ENCODE measurements around the gene SIX2. TPM values are rescaled to one million over a fixed set of nuclear protein-coding genes. Genes with fewer than 3 reads are reported as not detected.
A peak's percentile ranks its signal among the peaks of the same experiment; 100 is the strongest.

The SIX2 gene
- total RNA-seq, 2 experiments from 2014 or later: not detected

DNA sequence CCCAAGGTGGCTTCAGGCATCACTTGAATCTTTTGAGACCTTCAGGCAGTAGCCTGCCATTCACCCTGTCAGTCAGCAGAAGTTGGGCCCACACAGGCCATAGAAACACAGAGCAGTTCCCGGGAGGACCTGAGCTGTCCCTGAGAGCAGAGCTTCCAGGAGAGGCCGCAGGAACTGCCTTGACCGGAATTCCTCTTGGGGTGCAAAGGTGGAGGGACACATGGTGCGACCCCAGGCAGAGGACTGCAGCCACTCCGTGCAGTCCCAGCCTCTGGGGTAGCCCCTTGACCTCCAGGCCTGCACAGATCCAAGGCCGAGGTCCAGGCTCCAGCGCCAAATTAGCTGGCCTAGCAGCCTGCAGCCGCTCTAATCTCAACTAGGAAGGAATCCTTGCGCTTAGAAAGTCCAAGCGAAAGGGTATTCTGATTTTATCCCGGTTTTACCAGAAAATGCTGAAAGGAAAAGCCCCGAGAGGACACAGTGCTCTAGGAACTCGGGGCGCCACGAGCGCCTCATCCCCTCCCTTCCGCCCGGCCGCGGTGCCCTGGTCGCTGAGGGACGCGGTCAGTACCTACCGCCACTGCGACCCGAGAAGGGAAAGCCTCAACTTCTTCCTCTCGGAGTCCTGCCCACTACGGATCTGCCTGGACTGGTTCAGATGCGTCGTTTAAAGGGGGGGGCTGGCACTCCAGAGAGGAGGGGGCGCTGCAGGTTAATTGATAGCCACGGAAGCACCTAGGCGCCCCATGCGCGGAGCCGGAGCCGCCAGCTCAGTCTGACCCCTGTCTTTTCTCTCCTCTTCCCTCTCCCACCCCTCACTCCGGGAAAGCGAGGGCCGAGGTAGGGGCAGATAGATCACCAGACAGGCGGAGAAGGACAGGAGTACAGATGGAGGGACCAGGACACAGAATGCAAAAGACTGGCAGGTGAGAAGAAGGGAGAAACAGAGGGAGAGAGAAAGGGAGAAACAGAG, 5.4 kb downstream of the SIX2 start:
- Mint-ChIP-seq H3K4me3 (no peak overlapping the region), H3K9me3 (no peaks in the 10 kb centered on the region)
- POLR2A ChIA-PET: no interaction called here

DNA sequence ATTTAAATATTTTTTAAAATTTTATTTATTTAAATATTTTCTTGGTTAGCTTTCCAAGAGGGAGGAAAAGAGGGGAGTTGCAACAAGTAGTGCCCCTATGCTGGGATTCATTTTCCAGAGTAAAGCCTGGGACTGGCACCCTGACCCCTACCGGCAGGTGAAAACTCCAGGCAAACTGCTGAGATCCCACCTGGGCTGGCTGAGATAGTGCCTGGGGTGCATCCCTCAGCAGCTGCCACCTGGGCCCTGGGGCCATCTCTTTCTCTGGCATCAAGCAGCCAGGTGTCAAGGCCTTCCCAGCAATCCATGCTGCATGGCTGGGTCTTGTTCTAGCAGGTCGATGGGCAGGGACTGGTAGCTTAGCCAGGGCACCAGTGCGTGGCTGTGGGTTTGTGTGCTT, 6.6 kb downstream of the SIX2 start:
- ChIA-PET POLR2A (interaction anchor here (0.9 kb wide), 1 partner anchor 11 kb away, joined by 3 read pairs; no protein-coding TSS in a partner anchor), CTCF (interaction anchor here (0.7 to 0.8 kb wide), 2 partner anchors 18 to 576 kb away, joined by 3 read pairs; no protein-coding TSS in a partner anchor)
- no peaks in the 10 kb centered on the region for H3K9me3 Mint-ChIP-seq
- no peaks in the 10 kb centered on the region for H3K36me3 Mint-ChIP-seq (ENCODE audit: low read depth)
- H3K27me3 Mint-ChIP-seq: peaks cover 91% of the 10 kb centered on the region
- DNase-seq: no peak
- peaks cover 14% of the 10 kb centered on the region for H3K4me1 Mint-ChIP-seq
- no peak overlapping the region for H3K4me3 Mint-ChIP-seq
- no peak overlapping the region for H3K27ac Mint-ChIP-seq

More for the DNA sequence above, 5.4 kb downstream of the SIX2 start:
- DNase-seq: no peak
- CTCF ChIA-PET: interaction anchor here (0.9 kb wide), 1 partner anchor 201 kb away, joined by 3 read pairs; no protein-coding TSS in a partner anchor
- Mint-ChIP-seq H3K36me3 (ENCODE audit: low read depth) (no peaks in the 10 kb centered on the region), H3K4me1 (peaks cover 20% of the 10 kb centered on the region), H3K27ac (no peak overlapping the region), H3K27me3 (peaks cover 90% of the 10 kb centered on the region)

DNA sequence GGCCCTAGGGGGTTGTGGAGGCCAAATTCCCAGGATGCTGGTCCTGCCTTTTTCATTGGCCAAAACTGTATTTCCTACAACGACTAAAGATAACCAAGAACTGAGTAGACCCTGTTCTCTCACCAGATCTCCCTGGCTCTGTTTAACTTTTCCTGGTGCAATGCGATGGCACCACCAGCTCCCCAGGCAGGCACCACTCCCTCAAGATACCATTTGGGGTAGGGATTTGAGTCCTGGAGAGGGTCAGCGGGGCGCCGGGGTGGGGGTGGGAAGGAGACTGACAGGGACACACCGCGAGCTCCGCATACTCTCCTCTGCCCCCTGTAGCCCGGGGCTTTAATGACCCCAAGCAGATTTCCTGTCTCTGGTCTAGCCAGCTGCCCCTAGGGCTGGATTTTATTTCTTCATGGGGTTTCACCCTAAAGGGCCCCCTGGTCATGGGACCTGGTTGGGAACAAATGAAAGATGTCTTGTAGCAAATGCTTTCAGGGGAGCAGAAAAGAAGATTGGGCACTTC, 7.3 kb downstream of the SIX2 start:
- POLR2A ChIA-PET: interaction anchor here (0.9 kb wide), 1 partner anchor 12 kb away, joined by 3 read pairs; no protein-coding TSS in a partner anchor
- Mint-ChIP-seq H3K27ac (no peak overlapping the region), H3K36me3 (ENCODE audit: low read depth) (no peaks in the 10 kb centered on the region), H3K27me3 (peaks cover 90% of the 10 kb centered on the region), H3K4me3 (no peak overlapping the region), H3K9me3 (no peaks in the 10 kb centered on the region), H3K4me1 (peaks cover 14% of the 10 kb centered on the region)
- DNase-seq: no peak
- CTCF ChIA-PET: interaction anchor here (0.8 to 1.1 kb wide), 2 partner anchors 17 to 492 kb away, joined by 3 read pairs; no protein-coding TSS in a partner anchor

DNA sequence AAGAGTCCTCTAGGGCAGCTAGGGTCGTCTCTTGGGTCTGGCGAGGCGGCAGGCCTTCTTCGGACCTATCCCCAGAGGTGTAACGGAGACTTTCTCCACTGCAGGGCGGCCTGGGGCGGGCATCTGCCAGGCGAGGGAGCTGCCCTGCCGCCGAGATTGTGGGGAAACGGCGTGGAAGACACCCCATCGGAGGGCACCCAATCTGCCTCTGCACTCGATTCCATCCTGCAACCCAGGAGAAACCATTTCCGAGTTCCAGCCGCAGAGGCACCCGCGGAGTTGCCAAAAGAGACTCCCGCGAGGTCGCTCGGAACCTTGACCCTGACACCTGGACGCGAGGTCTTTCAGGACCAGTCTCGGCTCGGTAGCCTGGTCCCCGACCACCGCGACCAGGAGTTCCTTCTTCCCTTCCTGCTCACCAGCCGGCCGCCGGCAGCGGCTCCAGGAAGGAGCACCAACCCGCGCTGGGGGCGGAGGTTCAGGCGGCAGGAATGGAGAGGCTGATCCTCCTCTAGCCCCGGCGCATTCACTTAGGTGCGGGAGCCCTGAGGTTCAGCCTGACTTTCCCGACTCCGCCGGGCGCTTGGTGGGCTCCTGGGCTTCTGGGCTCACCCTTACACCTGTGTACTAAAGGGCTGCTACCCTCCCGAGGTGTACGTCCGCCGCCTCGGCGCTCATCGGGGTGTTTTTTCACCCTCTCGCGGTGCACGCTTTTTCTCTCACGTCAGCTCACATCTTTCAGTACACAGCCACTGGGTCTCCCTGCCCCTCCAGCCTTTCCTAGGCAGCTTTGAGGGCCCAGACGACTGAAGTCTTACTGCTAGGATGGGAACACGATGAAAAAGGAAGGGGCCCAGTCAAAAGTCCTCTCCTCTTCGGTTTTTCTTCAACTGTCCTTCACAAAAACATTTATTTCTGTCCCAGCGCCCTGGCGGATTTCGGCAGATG, 8.1 kb downstream of the SIX2 start:
- Mint-ChIP-seq H3K4me1 (peaks cover 12% of the 10 kb centered on the region), H3K9me3 (no peaks in the 10 kb centered on the region), H3K27ac (no peak overlapping the region), H3K36me3 (ENCODE audit: low read depth) (no peaks in the 10 kb centered on the region), H3K4me3 (peak overlapping the region; percentile 21), H3K27me3 (peaks cover 88% of the 10 kb centered on the region)
- ChIA-PET CTCF (interaction anchor here (1.1 to 1.7 kb wide), 2 partner anchors 16 to 493 kb away, joined by 3 to 4 read pairs; no protein-coding TSS in a partner anchor), POLR2A (no interaction called here)
- no peak for DNase-seq

DNA sequence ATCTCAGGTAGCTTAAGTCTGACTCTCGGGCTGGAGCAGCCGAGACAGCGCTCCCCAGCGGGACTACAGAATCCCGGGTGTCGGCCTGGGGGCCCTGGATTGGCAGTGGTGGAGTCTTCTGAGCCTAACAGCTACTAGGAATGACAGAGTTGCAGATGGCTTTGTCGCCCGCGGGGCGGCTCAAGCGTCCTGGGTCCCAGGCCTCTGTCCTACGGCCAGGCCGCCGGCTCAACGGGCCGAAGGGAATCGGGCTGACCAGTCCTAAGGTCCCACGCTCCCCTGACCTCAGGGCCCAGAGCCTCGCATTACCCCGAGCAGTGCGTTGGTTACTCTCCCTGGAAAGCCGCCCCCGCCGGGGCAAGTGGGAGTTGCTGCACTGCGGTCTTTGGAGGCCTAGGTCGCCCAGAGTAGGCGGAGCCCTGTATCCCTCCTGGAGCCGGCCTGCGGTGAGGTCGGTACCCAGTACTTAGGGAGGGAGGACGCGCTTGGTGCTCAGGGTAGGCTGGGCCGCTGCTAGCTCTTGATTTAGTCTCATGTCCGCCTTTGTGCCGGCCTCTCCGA, 8.8 kb downstream of the SIX2 start:
- H3K36me3 Mint-ChIP-seq (ENCODE audit: low read depth): no peaks in the 10 kb centered on the region
- ChIA-PET CTCF (interaction anchor here (1.7 kb wide), 1 partner anchor 16 kb away, joined by 4 read pairs; no protein-coding TSS in a partner anchor), POLR2A (no interaction called here)
- peaks cover 9% of the 10 kb centered on the region for H3K4me1 Mint-ChIP-seq
- H3K27ac Mint-ChIP-seq: no peak overlapping the region
- peaks cover 90% of the 10 kb centered on the region for H3K27me3 Mint-ChIP-seq
- no peak for DNase-seq
- no peaks in the 10 kb centered on the region for H3K9me3 Mint-ChIP-seq
- H3K4me3 Mint-ChIP-seq: no peak overlapping the region

DNA sequence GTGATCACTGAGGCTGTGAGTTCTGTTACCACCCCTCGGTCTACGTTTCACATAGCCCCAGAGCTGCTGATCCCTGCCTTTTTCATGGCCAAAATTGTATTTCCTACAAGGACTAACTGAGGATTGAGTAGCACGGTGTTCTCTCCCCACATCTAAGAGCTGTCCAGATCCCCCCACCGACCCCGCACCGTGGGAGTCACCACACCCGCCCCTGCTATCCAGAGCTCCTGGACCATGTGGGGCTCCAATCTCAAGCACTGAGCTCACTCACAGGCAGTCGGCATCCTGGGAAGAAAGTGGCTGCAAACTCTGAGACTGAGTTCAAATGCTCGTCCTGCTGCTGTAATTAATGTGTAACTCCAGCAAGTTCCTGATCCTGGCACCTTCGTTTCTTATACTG, 9.7 kb downstream of the SIX2 start:
- H3K36me3 Mint-ChIP-seq (ENCODE audit: low read depth): no peaks in the 10 kb centered on the region
- no peak for DNase-seq
- ChIA-PET CTCF (interaction anchor here (1.7 to 2.4 kb wide), 2 partner anchors 15 to 17 kb away, joined by 4 to 10 read pairs; no protein-coding TSS in a partner anchor), POLR2A (no interaction called here)
- peaks cover 8% of the 10 kb centered on the region for H3K4me1 Mint-ChIP-seq
- H3K27me3 Mint-ChIP-seq: peaks cover 87% of the 10 kb centered on the region
- no peak overlapping the region for H3K27ac Mint-ChIP-seq
- no peaks in the 10 kb centered on the region for H3K9me3 Mint-ChIP-seq
- no peak overlapping the region for H3K4me3 Mint-ChIP-seq

DNA sequence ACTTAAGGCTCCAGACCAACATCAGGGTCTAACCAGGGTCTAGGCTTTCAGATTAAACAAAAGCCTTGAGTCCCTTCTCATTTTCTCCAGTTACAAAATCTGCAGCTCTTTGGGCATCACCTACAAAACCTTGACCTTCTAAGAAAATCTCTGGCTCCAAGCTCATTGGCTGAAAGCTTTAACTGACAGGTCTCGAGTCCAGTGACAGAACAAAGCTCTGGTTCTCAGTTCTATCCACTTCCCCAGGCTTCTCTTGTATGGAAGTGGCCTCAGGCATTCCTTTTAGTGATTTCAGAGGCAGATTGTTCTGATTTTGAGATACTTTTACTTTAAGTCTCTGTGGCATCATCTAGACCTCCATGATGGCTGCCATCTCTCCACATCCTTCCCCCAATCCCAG, 11.3 kb downstream of the SIX2 start:
- Mint-ChIP-seq H3K9me3 (no peaks in the 10 kb centered on the region), H3K27ac (no peak overlapping the region), H3K4me1 (peaks cover 7% of the 10 kb centered on the region), H3K27me3 (peaks cover 87% of the 10 kb centered on the region), H3K36me3 (ENCODE audit: low read depth) (no peaks in the 10 kb centered on the region), H3K4me3 (no peak overlapping the region)
- no peak for DNase-seq
- ChIA-PET CTCF (interaction anchor here (2.4 kb wide), 1 partner anchor 15 kb away, joined by 10 read pairs; no protein-coding TSS in a partner anchor), POLR2A (no interaction called here)

DNA sequence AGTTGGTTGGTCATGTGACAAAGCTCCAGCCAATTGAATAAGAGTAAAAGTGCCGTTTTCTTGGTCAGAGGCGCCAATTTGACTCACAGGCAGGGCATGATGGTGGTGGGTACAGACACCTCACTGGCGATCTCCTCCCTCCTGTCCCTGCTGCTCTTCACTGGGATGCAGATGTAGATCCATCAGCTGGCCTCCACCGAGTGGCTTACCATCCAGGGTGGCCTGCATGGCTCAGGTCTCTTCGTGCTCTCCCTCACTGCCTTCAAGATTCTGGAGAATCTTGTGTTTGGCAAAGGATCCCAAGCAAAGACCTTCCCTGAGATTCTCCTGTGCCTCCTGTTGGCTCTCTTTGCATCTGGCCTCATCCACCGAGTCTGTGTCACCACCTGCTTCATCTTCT, 12.9 kb downstream of the SIX2 start:
- ChIA-PET CTCF (no interaction called here), POLR2A (no interaction called here)

DNA sequence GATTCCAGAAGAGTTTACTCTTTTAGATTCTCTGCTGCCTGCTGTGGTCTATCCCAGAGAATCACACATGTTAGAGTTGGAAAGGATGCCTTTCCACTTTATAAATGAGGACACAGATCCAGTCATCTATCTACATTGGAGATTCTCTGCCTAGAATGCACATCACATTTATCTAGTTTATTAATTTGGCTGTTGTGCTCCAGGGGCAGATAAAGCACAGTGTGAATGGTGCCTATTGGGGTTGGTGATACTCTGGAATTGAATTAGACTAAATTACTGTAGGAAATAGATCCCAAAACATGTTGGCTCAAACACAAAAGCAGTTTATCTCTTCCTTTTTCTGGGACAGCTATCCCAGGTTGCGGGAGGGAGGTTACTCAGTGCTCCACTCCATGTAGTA, 14.9 kb downstream of the SIX2 start:
- Mint-ChIP-seq H3K4me1 (no peaks in the 10 kb centered on the region), H3K27ac (no peak overlapping the region), H3K4me3 (no peak overlapping the region), H3K36me3 (ENCODE audit: low read depth) (no peaks in the 10 kb centered on the region), H3K27me3 (peaks cover 78% of the 10 kb centered on the region), H3K9me3 (no peaks in the 10 kb centered on the region)
- ChIA-PET POLR2A (no interaction called here), CTCF (no interaction called here)
- no peak for DNase-seq

More for the DNA sequence above, 12.9 kb downstream of the SIX2 start:
- peaks cover 82% of the 10 kb centered on the region for H3K27me3 Mint-ChIP-seq
- H3K4me3 Mint-ChIP-seq: no peak overlapping the region
- DNase-seq: no peak
- no peaks in the 10 kb centered on the region for H3K4me1 Mint-ChIP-seq
- no peaks in the 10 kb centered on the region for H3K9me3 Mint-ChIP-seq
- no peaks in the 10 kb centered on the region for H3K36me3 Mint-ChIP-seq (ENCODE audit: low read depth)
- H3K27ac Mint-ChIP-seq: no peak overlapping the region

DNA sequence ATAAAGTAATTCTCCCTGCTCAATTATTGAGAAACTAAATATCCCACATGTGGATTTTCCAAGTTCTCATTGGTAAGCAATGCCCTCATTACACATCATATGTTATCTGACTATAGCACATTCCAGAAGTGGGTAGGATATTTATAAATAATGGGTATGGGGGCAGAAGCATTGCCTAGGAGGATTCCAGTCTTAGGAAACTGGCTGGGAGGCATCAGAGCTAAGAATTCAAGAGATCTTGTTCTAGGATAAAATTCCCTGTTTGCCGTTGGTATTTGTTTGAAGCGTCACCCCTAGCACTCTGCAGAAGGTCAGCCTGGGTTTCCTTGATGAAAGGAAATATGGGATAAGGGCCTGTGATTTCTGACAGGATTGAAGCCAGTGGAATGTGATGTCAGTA, 20.1 kb downstream of the SIX2 start:
- no peaks in the 10 kb centered on the region for H3K4me1 Mint-ChIP-seq
- no peaks in the 10 kb centered on the region for H3K9me3 Mint-ChIP-seq
- POLR2A ChIA-PET: no interaction called here
- peaks cover 40% of the 10 kb centered on the region for H3K27me3 Mint-ChIP-seq
- no peak overlapping the region for H3K27ac Mint-ChIP-seq
- H3K4me3 Mint-ChIP-seq: no peak overlapping the region
- no peak for DNase-seq
- CTCF ChIA-PET: no interaction called here
- H3K36me3 Mint-ChIP-seq (ENCODE audit: low read depth): no peaks in the 10 kb centered on the region

DNA sequence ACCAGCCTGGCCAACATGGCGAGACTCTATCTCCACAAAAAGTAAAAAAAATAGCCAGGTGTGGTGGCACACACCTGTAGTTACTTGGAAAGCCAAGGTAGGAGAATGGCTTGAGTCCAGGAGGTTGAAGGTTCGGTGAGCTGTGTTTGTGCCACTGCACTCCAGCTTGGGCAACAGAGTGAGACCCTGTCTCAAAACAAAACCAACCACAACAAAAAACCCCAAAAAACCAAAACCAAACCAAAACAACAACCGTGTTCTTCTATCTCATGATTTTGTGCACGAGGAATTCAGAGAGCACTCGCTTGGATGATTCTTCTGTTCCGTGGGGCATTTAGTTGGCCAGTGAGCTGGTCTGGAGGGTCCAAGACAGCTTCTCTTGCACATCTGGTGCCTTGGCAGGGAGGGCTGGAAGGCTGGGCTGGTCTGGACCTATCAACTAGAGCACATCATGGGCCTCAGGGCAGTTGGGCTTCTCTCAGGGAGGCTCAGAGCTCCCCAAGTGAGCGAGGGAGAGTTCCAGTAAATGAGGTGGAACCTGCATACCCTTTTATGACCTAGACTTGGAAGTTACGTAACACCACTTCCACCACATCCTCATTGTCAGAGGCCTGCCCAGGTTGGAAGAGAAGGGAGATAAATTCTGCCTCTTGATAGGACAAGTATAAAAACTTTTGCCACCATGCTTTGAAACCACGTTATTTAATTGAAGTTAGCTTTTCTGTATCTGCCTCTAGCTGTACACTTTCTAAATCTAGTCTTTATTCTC, 25.2 kb downstream of the SIX2 start:
- Mint-ChIP-seq H3K27ac (no peak overlapping the region), H3K4me3 (no peak overlapping the region), H3K9me3 (no peaks in the 10 kb centered on the region), H3K36me3 (ENCODE audit: low read depth) (no peaks in the 10 kb centered on the region), H3K4me1 (no peaks in the 10 kb centered on the region), H3K27me3 (peaks cover 15% of the 10 kb centered on the region)
- POLR2A ChIA-PET: no interaction called here
- CTCF ChIA-PET: interaction anchor here (0.7 to 3.1 kb wide), 8 partner anchors 12 to 509 kb away, joined by 3 to 10 read pairs (median 3); no protein-coding TSS in a partner anchor
- DNase-seq: no peak

DNA sequence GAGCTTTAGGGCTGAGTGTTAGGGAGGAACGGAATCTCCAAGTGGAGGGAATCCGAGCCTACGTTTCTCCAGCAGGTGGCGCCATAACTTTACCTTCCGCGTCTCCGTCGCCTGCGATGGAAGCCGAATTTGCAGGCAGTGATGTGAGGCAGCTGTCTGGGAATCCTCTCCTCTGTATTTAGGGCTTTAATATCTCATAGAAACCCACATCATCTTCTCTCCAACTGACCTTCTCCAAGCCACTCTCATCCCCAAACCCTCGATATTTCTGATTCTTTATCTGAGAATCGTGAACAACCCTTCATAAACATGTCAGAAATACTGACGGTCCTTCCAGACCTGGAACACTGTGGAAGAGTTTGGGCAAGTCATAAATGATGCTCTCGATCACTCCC, 27.5 kb downstream of the SIX2 start:
- Mint-ChIP-seq H3K27ac (no peak overlapping the region), H3K9me3 (no peaks in the 10 kb centered on the region), H3K27me3 (peaks cover 21% of the 10 kb centered on the region), H3K36me3 (ENCODE audit: low read depth) (no peaks in the 10 kb centered on the region), H3K4me3 (no peak overlapping the region), H3K4me1 (no peaks in the 10 kb centered on the region)
- ChIA-PET CTCF (interaction anchor here (0.8 to 3.8 kb wide), 18 partner anchors 9 to 603 kb away, joined by 3 to 40 read pairs (median 4); no protein-coding TSS in a partner anchor), POLR2A (interaction anchor here (1.1 kb wide), 1 partner anchor 515 kb away, joined by 3 read pairs; no protein-coding TSS in a partner anchor)
- peak; percentile 69 for DNase-seq

All from activated CD4-positive, alpha-beta memory T cell treated with anti-CD3 and anti-CD28 coated beads, Interleukin-2, amount 10 ng/mL, durations not matched to agents 7 days and 5 days (primary cell).